ENCODE measurements around the gene PCK1.

Gene PCK1

DNA sequence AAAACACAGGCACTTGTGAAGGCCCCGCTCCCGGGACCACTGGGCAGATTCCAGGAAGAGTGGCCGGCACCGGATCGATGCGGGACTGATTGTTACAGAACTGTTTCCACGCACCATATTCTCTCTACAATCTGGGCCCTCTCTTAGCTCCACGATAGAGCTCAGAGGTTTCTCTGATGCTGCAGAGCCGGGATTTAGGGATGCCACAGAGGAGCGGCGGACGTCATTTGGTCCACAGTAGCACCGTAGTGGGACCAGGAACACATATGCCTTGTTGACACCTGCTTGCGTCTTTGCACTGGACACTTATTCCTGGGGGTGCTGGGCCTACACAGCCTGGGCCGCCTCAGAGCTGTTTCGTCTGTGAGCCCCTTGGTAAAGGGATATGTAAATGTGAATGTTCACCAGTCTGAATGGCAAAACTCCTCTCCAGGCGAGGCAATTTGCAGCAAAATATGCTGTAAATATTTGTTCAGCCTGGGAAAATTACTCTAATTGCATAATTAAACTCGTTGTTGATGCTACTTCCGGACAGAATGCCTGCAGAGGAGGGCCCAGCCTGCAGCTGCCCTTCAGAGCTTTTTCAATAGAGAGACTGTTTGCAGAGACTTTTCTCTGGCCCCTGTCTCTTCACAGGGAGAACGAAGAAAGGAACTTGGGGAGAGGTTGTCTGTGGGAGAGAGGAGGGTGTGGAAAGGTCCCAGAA is 9.4 kb downstream of the PCK1 start:
- TF ChIP-seq, protein P1, sequence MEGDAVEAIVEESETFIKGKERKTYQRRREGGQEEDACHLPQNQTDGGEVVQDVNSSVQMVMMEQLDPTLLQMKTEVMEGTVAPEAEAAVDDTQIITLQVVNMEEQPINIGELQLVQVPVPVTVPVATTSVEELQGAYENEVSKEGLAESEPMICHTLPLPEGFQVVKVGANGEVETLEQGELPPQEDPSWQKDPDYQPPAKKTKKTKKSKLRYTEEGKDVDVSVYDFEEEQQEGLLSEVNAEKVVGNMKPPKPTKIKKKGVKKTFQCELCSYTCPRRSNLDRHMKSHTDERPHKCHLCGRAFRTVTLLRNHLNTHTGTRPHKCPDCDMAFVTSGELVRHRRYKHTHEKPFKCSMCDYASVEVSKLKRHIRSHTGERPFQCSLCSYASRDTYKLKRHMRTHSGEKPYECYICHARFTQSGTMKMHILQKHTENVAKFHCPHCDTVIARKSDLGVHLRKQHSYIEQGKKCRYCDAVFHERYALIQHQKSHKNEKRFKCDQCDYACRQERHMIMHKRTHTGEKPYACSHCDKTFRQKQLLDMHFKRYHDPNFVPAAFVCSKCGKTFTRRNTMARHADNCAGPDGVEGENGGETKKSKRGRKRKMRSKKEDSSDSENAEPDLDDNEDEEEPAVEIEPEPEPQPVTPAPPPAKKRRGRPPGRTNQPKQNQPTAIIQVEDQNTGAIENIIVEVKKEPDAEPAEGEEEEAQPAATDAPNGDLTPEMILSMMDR (IDR thresholded peaks at IDR 0.05) = no peak
- no peaks in the 10 kb centered on the region for H3K9me3 Mint-ChIP-seq
- H3K4me3 Mint-ChIP-seq = peak overlapping the region; percentile 17
- H3K27ac Mint-ChIP-seq = peak overlapping the region; percentile 59
- DNase-seq = no peak
- H3K4me1 Mint-ChIP-seq = peaks cover 56% of the 10 kb centered on the region
- H3K36me3 Mint-ChIP-seq (ENCODE audit: low read depth) = no peaks in the 10 kb centered on the region
- H3K27me3 Mint-ChIP-seq (ENCODE audit: low read depth, poor library complexity) = peaks cover 35% of the 10 kb centered on the region

DNA sequence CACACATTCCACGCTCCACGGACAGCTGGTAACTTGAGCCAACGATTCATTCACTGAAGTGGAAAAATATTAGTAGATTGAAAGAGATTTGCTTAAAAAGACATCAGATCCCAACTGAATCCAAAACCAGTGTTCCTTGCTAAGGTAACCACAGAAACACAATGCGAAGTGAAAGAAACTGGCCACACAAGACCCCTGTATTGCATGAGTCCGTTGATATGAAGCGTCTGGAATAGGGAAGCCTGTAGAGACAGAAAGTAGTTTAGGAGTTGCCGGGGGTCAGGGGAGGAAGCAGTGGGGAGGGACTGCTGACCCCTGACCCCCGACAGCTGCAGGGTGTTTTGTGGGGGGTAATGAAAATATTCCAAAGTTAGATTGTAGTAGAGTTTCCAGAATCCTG is 10.0 kb downstream of the PCK1 start:
- Mint-ChIP-seq H3K4me1 (peaks cover 56% of the 10 kb centered on the region), H3K36me3 (ENCODE audit: low read depth) (no peaks in the 10 kb centered on the region), H3K9me3 (no peaks in the 10 kb centered on the region), H3K4me3 (peak overlapping the region; percentile 17), H3K27me3 (ENCODE audit: low read depth, poor library complexity) (peaks cover 35% of the 10 kb centered on the region), H3K27ac (peak overlapping the region; percentile 59)
- TF ChIP-seq, protein P1 (IDR thresholded peaks at IDR 0.05) = no peak
- no peak for DNase-seq

DNA sequence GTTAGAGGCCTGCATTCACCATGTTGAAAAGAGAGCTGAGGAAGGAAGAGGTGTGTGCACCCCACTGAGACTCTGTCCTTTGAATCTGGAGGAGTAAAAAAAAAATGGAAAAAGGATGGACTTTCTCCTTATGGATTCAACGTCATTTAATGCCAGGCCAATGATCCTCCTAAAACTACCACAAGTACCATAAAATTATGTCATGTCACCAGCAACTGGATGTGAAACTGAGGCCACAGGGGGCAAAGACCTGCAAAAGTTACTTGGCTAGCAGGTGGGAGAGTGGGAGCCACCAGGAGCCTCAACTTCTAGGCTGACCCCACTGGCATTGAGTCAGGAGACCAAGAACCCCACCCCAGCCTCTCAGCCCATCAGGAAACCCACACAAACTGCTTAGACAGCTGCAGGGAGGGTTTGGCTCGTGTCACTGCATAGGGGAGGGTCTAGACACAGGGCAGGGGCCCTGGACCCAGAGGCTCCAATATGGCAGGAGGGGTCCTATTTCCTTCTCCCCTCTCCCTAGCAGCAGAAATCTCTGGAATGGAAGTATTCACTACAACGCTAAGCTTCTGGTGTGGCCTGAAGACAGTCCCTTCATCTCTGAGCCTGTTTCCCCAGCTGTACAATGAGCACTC is 11.0 kb downstream of the PCK1 start:
- TF ChIP-seq, protein P1 (IDR thresholded peaks at IDR 0.05) = no peak
- Mint-ChIP-seq H3K9me3 (no peaks in the 10 kb centered on the region), H3K27ac (no peak overlapping the region), H3K27me3 (ENCODE audit: low read depth, poor library complexity) (peaks cover 35% of the 10 kb centered on the region), H3K4me3 (no peak overlapping the region), H3K36me3 (ENCODE audit: low read depth) (no peaks in the 10 kb centered on the region), H3K4me1 (peaks cover 56% of the 10 kb centered on the region)
- DNase-seq = no peak

- no peaks in the 10 kb centered on the region for H3K9me3 Mint-ChIP-seq
- peaks cover 23% of the 10 kb centered on the region for H3K27me3 Mint-ChIP-seq (ENCODE audit: low read depth, poor library complexity)
- H3K27ac Mint-ChIP-seq = no peak overlapping the region
- TF ChIP-seq, protein P1 (IDR thresholded peaks at IDR 0.05) = no peak
- peaks cover 56% of the 10 kb centered on the region for H3K4me1 Mint-ChIP-seq
- H3K4me3 Mint-ChIP-seq = peak overlapping the region; percentile 14
- H3K36me3 Mint-ChIP-seq (ENCODE audit: low read depth) = no peaks in the 10 kb centered on the region
- DNase-seq = no peak
These were observed 12.3 kb downstream of the PCK1 start for GRCh38 chr20:57573242-57573641.

GRCh38 chr20:57573894-57574293 is 13.0 kb downstream of the PCK1 start:
- Mint-ChIP-seq H3K4me3 (no peak overlapping the region), H3K4me1 (peaks cover 53% of the 10 kb centered on the region), H3K36me3 (ENCODE audit: low read depth) (no peaks in the 10 kb centered on the region), H3K9me3 (no peaks in the 10 kb centered on the region), H3K27ac (no peak overlapping the region), H3K27me3 (ENCODE audit: low read depth, poor library complexity) (peaks cover 18% of the 10 kb centered on the region)
- DNase-seq = no peak
- TF ChIP-seq, protein P1 (IDR thresholded peaks at IDR 0.05) = peak; percentile 31

DNA sequence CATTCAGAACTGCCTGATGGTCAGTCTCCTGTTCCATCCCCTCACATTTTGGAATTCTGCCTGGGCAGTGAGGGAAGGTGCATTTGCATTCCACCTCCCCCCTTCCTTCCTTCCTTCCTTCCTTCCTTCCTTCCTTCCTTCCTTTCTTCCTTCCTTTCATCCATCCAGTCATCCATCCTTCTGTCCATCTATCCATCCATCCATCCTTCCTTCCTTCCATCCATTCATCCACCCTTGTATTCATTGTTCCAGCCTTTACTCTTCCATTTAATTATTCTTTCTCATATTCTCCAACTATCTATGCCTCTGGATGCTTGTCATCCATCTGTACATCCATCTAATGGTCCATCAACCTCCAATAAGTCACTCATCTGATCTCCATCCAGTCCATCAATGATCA is 14.0 kb downstream of the PCK1 start:
- Mint-ChIP-seq H3K4me1 (peaks cover 49% of the 10 kb centered on the region), H3K9me3 (no peaks in the 10 kb centered on the region)
- no peak for DNase-seq

More for the DNA sequence above, 14.0 kb downstream of the PCK1 start:
- TF ChIP-seq, protein P1 (IDR thresholded peaks at IDR 0.05) = no peak
- Mint-ChIP-seq H3K27me3 (ENCODE audit: low read depth, poor library complexity) (peaks cover 22% of the 10 kb centered on the region), H3K36me3 (ENCODE audit: low read depth) (no peaks in the 10 kb centered on the region), H3K27ac (no peak overlapping the region), H3K4me3 (no peak overlapping the region)
